Ovary (tissue), 3 donors: ENCODE results near the gene CSNK2A1.
"Not testable (repeated sequence)": the region's sequence is repeated elsewhere in the genome, so short reads cannot be mapped to it uniquely, and the experiment has no call there.

Experiments used
- CTCF ChIP-seq, 3 donors: fragments of 450-650 bp in 2 of 3; fragments of 200-600 bp in 1 of 3; IDR thresholded peaks; one replicate each; pipeline versions ENCODE4 v1.5.1 to v1.8.0; 2016 to 2022; ENCODE audit warnings: antibody characterized with exemption in 3 of 3, mild to moderate bottlenecking in 1 of 3
- EP300 ChIP-seq: sonication (generic); formaldehyde crosslinking; IDR thresholded peaks from one replicate; pipeline ENCODE4 v1.6.1; 2017; ENCODE audit warnings: antibody characterized with exemption
- POLR2A ChIP-seq: fragments of 450-650 bp; IDR thresholded peaks from one replicate; pipeline ENCODE4 v1.6.1; 2017; ENCODE audit warnings: antibody characterized with exemption, mild to moderate bottlenecking, moderate library complexity
- donor health status: DM: no; HTN: no; CAD: no.

GRCh38 chr20:578940-579690, 35.5 kb upstream of the CSNK2A1 start:
- TF ChIP-seq CTCF (IDR thresholded peaks at IDR 0.05); POLR2A; EP300: not testable (repeated sequence)
